Fibroblast of the aortic adventitia (primary cell): ENCODE data around the gene INAFM2. TPM values are rescaled to one million over a fixed set of nuclear protein-coding genes. Genes with fewer than 3 reads are reported as not detected.
A peak's percentile ranks its signal among the peaks of the same experiment; 100 is the strongest.

Experiments used
- DNase-seq: peaks from one replicate; pipeline ENCODE4 v3.0.0-alpha.2; 2010; ENCODE audit warnings: low read depth
- H3K4me3 ChIP-seq: 2 replicates; pipeline ENCODE4 v1.5.1; 2011; ENCODE audit warnings: low read depth, mild to moderate bottlenecking, control low read depth, low read length, moderate library complexity
- total RNA-seq: library from RNA; depleted of rRNA; stranded (reverse); fragments of >200 nt; gene quantifications from 2 replicates; pipeline ENCODE4 v1.2.3, GENCODE V29; 2012; ENCODE audit warnings: low replicate concordance
- TF ChIP-seq, protein P1 (sequence below): IDR thresholded peaks from 2 replicates; pipeline ENCODE4 v1.5.1; 2011; ENCODE audit warnings: mild to moderate bottlenecking, low read length, control low read depth, inconsistent platforms; ENCODE audit not compliant: insufficient read depth

Gene INAFM2
- total RNA-seq, 1 donor = 8.9 TPM

DNA sequence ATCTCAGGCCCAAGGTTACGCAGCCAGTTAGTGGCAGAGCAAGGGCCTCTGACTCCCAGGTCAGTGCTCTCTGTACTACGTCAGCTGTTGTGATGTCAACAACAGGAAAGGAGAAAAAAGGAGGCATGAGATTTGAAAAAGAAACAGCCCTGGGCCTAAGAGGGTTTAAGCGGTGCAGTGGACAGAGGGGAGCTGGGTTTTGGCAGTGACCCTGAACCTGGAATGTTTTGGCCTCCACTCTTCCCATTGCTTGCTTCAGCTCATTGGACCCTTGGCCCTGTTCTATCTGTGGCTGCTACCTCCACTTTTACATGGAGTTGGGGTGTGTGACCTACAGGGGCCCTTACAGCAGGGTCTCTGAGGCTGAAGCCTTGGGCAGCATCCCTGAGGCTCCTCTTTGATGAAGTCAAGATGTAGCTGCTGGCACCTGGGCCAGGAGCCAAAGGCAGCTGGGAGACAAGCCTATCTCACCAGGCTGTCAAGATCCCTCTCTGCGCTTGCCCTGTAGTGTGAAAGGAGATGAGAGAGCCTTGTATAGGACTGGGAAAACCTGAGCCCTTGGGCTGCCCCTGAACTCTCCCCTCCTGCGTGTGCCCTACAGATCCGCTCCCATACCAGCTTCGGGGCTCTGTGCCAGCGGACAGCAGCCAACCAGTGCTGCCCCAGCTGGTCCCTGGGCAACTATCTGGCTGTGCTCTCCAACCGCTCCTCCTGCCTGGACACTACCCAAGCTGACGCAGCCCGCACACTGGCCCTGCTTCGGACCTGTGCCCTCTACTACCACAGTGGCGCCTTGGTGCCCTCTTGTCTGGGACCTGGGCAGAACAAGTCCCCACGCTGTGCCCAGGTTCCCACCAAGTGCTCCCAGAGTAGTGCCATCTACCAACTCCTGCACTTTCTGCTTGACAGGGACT, 43.2 kb downstream of the INAFM2 start:
- no peak overlapping the region for H3K4me3 ChIP-seq
- DNase-seq = no peak
- TF ChIP-seq, protein P1, sequence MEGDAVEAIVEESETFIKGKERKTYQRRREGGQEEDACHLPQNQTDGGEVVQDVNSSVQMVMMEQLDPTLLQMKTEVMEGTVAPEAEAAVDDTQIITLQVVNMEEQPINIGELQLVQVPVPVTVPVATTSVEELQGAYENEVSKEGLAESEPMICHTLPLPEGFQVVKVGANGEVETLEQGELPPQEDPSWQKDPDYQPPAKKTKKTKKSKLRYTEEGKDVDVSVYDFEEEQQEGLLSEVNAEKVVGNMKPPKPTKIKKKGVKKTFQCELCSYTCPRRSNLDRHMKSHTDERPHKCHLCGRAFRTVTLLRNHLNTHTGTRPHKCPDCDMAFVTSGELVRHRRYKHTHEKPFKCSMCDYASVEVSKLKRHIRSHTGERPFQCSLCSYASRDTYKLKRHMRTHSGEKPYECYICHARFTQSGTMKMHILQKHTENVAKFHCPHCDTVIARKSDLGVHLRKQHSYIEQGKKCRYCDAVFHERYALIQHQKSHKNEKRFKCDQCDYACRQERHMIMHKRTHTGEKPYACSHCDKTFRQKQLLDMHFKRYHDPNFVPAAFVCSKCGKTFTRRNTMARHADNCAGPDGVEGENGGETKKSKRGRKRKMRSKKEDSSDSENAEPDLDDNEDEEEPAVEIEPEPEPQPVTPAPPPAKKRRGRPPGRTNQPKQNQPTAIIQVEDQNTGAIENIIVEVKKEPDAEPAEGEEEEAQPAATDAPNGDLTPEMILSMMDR = no peak

DNA sequence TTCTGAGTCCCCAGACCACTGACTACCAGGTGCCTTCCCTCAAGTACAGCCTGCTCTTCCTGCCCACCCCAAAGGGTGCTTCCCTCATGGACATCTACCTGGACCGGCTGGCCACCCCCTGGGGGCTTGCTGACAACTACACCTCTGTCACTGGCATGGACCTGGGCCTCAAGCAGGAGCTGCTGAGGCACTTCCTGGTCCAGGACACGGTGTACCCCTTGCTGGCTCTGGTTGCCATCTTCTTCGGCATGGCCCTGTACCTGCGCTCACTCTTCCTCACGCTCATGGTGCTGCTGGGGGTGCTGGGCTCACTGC, 43.8 kb downstream of the INAFM2 start:
- H3K4me3 ChIP-seq = no peak overlapping the region
- DNase-seq = no peak
- TF ChIP-seq, protein P1 = no peak

DNA sequence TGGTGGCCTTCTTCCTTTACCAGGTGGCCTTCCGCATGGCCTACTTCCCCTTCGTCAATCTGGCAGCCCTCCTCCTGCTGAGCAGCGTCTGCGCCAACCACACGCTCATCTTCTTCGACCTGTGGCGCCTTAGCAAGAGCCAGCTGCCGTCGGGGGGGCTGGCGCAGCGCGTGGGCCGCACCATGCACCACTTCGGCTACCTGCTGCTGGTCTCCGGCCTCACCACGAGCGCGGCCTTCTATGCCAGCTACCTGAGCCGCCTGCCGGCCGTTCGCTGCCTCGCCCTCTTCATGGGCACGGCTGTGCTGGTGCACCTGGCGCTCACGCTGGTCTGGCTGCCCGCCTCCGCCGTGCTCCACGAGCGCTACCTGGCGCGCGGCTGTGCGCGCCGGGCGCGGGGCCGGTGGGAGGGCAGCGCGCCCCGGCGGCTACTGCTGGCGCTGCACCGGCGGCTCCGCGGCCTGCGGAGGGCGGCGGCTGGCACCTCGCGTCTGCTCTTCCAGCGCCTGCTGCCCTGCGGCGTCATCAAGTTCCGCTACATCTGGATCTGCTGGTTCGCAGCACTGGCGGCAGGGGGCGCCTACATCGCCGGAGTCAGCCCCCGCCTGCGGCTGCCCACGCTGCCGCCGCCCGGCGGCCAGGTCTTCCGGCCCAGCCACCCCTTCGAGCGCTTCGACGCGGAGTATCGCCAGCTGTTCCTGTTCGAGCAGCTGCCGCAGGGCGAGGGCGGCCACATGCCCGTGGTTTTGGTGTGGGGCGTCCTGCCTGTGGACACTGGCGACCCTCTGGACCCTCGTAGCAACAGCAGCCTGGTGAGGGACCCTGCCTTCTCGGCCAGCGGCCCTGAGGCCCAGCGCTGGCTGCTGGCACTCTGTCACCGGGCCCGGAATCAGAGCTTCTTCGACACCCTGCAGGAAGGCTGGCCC, 44.5 kb downstream of the INAFM2 start:
- TF ChIP-seq, protein P1 = peak; percentile 62
- peak; percentile 82 for DNase-seq
- peak overlapping the region; percentile 47 for H3K4me3 ChIP-seq

DNA sequence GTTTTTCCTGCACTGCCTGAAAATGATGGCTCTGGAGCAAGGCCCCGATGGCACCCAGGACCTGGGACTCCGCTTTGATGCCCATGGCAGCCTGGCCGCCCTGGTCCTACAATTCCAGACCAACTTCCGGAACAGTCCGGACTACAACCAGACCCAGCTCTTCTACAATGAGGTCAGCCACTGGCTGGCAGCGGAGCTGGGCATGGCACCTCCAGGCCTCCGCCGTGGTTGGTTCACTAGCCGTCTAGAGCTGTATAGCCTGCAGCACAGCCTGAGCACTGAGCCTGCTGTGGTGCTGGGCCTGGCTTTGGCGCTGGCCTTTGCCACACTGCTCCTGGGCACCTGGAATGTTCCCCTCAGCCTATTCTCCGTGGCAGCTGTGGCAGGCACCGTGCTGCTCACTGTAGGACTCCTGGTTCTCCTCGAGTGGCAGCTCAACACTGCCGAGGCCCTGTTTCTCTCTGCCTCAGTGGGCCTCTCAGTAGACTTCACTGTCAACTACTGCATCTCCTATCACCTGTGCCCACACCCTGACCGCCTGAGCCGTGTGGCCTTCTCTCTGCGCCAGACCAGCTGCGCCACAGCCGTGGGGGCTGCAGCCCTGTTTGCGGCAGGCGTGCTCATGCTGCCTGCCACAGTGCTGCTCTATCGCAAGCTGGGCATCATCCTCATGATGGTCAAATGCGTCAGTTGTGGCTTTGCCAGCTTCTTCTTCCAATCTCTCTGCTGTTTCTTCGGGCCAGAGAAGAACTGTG, 45.4 kb downstream of the INAFM2 start:
- TF ChIP-seq, protein P1 = no peak
- no peak for DNase-seq
- no peak overlapping the region for H3K4me3 ChIP-seq

DNA sequence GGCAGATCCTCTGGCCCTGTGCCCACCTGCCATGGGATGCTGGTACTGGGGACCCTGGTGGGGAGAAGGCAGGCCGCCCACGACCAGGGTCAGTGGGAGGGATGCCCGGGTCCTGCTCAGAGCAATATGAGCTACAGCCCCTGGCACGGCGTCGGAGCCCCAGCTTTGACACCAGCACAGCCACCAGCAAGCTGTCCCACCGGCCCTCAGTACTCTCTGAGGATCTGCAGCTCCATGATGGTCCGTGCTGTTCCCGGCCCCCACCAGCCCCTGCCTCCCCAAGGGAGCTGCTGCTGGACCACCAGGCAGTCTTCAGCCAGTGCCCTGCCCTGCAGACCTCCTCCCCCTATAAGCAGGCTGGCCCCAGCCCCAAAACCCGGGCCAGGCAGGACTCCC, 46.0 kb downstream of the INAFM2 start:
- H3K4me3 ChIP-seq = no peak overlapping the region
- no peak for DNase-seq
- TF ChIP-seq, protein P1 = no peak

DNA sequence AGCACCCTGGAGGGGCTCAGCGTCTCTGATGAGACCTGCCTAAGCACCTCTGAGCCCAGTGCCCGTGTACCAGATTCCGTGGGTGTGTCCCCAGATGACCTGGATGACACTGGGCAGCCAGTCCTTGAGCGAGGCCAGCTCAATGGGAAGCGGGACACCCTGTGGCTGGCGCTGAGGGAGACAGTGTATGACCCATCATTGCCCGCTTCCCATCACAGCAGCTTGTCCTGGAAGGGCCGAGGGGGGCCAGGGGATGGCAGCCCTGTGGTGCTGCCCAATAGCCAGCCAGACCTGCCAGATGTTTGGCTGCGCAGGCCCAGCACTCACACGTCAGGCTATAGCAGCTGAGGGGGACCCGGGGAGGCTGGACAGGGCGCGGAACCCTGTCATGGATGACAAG, 46.5 kb downstream of the INAFM2 start:
- TF ChIP-seq, protein P1 = no peak
- no peak overlapping the region for H3K4me3 ChIP-seq
- no peak for DNase-seq
